Measurements from ENCODE around the gene CFAP53. TPM values are rescaled to one million over a fixed set of nuclear protein-coding genes. Genes with fewer than 3 reads are reported as not detected.

The CFAP53 gene
- total RNA-seq, 2 experiments from 2014 or later: 0.86 TPM; not detected in 1

DNA sequence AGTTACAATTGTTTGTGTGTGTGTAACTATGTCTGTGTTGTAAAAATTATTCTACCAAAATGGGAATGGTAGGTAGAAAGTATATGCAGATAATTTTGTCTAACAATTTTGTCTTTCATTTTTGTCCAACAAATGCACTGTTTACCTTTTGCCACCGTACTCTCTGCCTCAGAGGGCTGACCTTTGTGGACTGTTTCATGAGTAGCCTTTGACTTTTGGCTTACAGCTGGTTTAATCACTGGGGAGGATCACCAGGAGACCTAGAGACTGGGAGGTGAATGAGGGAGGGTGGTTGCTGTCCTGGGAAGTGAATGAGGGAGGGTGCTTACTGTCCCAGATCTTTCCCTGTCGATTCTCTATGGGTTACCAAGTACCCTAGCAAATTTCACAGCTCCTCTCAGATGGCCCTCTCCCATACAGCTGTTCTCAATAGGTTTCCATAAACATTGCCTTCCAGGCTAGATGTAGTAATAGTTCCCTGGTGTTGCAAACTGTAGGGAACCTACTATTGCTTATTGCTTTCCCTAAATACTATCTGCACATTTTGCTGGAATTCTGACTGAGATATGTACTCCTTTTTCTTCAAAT is 47.7 kb upstream of the CFAP53 start:
- ChIA-PET POLR2A (interaction anchor here (1.0 to 2.7 kb wide), 3 partner anchors 10 to 43 kb away, joined by 3 to 10 read pairs (median 5); no protein-coding TSS in a partner anchor), CTCF (ENCODE audit: unreplicated experiment) (no interaction called here)
- H3K9me2 ChIP-seq (ENCODE audit: insufficient read depth, low read length): no peaks in the 10 kb centered on the region
- intact Hi-C loops (cut with micrococcal nuclease; ENCODE audit: unreplicated experiment): loop anchor here (5.0 kb wide), 1 partner anchor 43 kb away; no protein-coding TSS in a partner anchor
- no peak overlapping the region for H3K4me3 ChIP-seq (ENCODE audit: low read depth, low read length, poor library complexity, severe bottlenecking)
- H3K4me2 ChIP-seq (ENCODE audit: low read length): peak overlapping the region; percentile 77
- peaks cover 59% of the 10 kb centered on the region for H3K4me1 ChIP-seq (ENCODE audit: insufficient read depth, low read length, poor library complexity, severe bottlenecking)
- H3K36me3 ChIP-seq (ENCODE audit: insufficient read depth, low read length): no peaks in the 10 kb centered on the region; the same call in 1 of the 2 replicates
- H3K9me3 ChIP-seq (ENCODE audit: low read length): peaks cover 6% of the 10 kb centered on the region; the same call in 1 of the 2 replicates
- H4K20me1 ChIP-seq (ENCODE audit: insufficient read depth, low read length): no peaks in the 10 kb centered on the region
- no peak for DNase-seq (ENCODE audit: low spot score)
- TF ChIP-seq EZH2phosphoT487 (IDR thresholded peaks at IDR 0.05; ENCODE audit: borderline replicate concordance, low read depth, low read length): no peak
- TF ChIP-seq, protein P1, sequence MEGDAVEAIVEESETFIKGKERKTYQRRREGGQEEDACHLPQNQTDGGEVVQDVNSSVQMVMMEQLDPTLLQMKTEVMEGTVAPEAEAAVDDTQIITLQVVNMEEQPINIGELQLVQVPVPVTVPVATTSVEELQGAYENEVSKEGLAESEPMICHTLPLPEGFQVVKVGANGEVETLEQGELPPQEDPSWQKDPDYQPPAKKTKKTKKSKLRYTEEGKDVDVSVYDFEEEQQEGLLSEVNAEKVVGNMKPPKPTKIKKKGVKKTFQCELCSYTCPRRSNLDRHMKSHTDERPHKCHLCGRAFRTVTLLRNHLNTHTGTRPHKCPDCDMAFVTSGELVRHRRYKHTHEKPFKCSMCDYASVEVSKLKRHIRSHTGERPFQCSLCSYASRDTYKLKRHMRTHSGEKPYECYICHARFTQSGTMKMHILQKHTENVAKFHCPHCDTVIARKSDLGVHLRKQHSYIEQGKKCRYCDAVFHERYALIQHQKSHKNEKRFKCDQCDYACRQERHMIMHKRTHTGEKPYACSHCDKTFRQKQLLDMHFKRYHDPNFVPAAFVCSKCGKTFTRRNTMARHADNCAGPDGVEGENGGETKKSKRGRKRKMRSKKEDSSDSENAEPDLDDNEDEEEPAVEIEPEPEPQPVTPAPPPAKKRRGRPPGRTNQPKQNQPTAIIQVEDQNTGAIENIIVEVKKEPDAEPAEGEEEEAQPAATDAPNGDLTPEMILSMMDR (conservative IDR thresholded peaks at IDR 0.05; ENCODE audit: low read length): no peak
- peak overlapping the region; percentile 94 for H2AFZ ChIP-seq (ENCODE audit: low read length)
- peak overlapping the region; percentile 93 for H3K27ac ChIP-seq (ENCODE audit: low read depth, low read length, poor library complexity, severe bottlenecking)
- no TSS peak for BruUV-seq (replicated peaks)
- no peaks in the 10 kb centered on the region for H3K79me2 ChIP-seq (ENCODE audit: insufficient read depth, low read depth, low read length)

DNA sequence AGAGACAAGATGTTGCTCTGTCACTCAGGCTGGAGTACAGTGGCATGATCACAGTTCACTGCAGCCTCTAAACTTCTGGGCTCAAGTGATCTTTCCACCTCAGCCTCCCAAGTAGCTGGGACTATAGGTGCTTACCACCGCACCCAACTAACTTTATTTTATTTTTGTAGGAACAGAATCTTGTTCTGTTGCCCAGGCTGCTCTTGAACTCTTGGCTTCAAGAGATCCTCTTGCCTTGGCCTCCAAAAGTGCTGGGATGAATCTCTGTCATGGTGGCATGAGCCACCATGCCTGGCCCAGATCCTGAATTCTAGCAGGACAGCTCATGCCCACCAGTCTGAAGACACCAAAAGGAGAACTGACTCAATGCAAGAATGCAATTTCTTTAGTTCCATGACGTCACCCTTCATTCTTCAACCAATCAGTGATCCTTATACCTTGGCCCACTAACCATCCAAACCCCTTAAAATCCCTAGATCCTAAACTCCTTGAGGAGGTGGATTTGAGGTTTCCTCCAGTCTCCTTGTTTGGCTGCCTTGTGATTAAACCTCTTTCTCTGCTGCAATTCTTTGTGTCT is 46.8 kb upstream of the CFAP53 start:
- POLR2A ChIA-PET: interaction anchor here (1.2 to 2.7 kb wide), 3 partner anchors 9 to 44 kb away, joined by 3 to 10 read pairs (median 5); no protein-coding TSS in a partner anchor
- CTCF ChIA-PET (ENCODE audit: unreplicated experiment): no interaction called here
- peaks cover 6% of the 10 kb centered on the region; the same call in 1 of the 2 replicates for H3K9me3 ChIP-seq (ENCODE audit: low read length)
- DNase-seq (ENCODE audit: low spot score): peak; percentile 37
- peak overlapping the region; percentile 30 for H3K4me3 ChIP-seq (ENCODE audit: low read depth, low read length, poor library complexity, severe bottlenecking)
- H3K27ac ChIP-seq (ENCODE audit: low read depth, low read length, poor library complexity, severe bottlenecking): peak overlapping the region; percentile 93
- H4K20me1 ChIP-seq (ENCODE audit: insufficient read depth, low read length): no peaks in the 10 kb centered on the region
- H2AFZ ChIP-seq (ENCODE audit: low read length): peak overlapping the region; percentile 51; the same call in 1 of the 2 replicates
- H3K79me2 ChIP-seq (ENCODE audit: insufficient read depth, low read depth, low read length): no peaks in the 10 kb centered on the region
- no peak for TF ChIP-seq EZH2phosphoT487 (IDR thresholded peaks at IDR 0.05; ENCODE audit: borderline replicate concordance, low read depth, low read length)
- TF ChIP-seq, protein P1 (conservative IDR thresholded peaks at IDR 0.05; ENCODE audit: low read length): no peak
- H3K36me3 ChIP-seq (ENCODE audit: insufficient read depth, low read length): no peaks in the 10 kb centered on the region; the same call in 1 of the 2 replicates
- peak overlapping the region; percentile 73 for H3K4me2 ChIP-seq (ENCODE audit: low read length)
- H3K4me1 ChIP-seq (ENCODE audit: insufficient read depth, low read length, poor library complexity, severe bottlenecking): peaks cover 64% of the 10 kb centered on the region
- intact Hi-C loops (cut with micrococcal nuclease; ENCODE audit: unreplicated experiment): loop anchor here (5.0 kb wide), 1 partner anchor 44 kb away; no protein-coding TSS in a partner anchor
- H3K9me2 ChIP-seq (ENCODE audit: insufficient read depth, low read length): no peaks in the 10 kb centered on the region
- no TSS peak for BruUV-seq (replicated peaks)
